ENCODE measurements around the gene STX3.
"Not testable (repeated sequence)": the region's sequence is repeated elsewhere in the genome, so short reads cannot be mapped to it uniquely, and the experiment has no call there.

The STX3 gene

DNA sequence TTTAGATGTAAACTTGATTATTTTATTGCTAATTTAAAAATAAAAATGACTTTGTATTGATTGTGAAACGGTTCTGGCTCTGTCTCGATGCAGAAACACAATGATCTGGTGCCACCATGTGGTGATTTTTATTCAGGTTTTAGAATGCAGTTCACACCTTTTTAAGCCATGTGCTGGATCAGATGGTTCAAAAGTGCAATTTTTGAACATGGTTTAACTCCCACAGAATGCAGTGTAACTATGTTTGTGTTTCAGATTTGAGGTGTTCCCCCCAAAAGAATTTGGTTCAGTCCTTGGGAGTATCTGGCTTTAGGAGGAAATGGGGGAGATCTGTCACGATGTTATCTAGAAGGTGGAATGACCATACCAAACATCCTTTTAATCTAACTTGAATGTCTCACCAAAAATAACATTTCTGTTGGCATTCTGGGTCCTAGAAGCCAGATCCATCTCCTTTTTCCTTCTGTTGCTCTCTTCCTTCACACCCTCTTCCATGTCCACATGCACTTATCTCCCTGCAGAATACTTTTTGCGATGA lies 47.5 kb downstream of the STX3 start:
- WGBS, 2 experiments: 76 to 79% methylated on average over 4 of the region's 4 CpGs
- Histone ChIP-seq H3K27me3 (ENCODE audit: control insufficient read depth, insufficient read depth, low read length, poor library complexity, severe bottlenecking) (no peaks in the 10 kb centered on the region), H3K4me3 (ENCODE audit: insufficient read depth, low read depth, low read length) (no peak overlapping the region), H3K9me3 (ENCODE audit: control insufficient read depth, low read length) (no peaks in the 10 kb centered on the region), H3K4me1 (ENCODE audit: control insufficient read depth, insufficient read depth, low read length) (peaks cover 3% of the 10 kb centered on the region), H3K27ac (ENCODE audit: insufficient read depth, low read depth, low read length, poor library complexity, severe bottlenecking) (no peak overlapping the region), H3K36me3 (ENCODE audit: control insufficient read depth, insufficient read depth, low read length) (peaks cover 15% of the 10 kb centered on the region)

DNA sequence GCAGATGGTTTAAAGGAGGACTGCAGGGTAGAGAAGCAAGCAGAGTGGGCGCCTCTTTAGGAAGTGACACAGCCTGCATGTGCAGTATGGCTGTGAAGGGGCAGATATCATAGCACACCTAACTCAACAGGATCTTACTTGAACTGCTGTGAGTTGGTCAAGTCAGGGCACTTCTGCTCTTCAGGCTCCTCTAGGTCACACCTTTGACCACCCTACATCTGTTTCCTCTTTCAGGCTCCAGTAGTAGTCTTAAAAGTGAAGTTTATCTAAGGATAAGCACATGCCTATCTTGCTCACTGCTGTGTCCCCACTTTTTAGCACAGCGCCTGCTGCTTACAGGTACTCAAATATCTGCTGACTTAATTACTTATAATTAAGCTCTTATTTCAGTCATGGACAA lies 48.9 kb downstream of the STX3 start:
- no peaks in the 10 kb centered on the region for H3K9me3 ChIP-seq (ENCODE audit: control insufficient read depth, low read length)
- H3K4me3 ChIP-seq (ENCODE audit: insufficient read depth, low read depth, low read length): no peak overlapping the region
- peaks cover 15% of the 10 kb centered on the region for H3K36me3 ChIP-seq (ENCODE audit: control insufficient read depth, insufficient read depth, low read length)
- H3K4me1 ChIP-seq (ENCODE audit: control insufficient read depth, insufficient read depth, low read length): peaks cover 3% of the 10 kb centered on the region
- H3K27ac ChIP-seq (ENCODE audit: insufficient read depth, low read depth, low read length, poor library complexity, severe bottlenecking): no peak overlapping the region
- no peaks in the 10 kb centered on the region for H3K27me3 ChIP-seq (ENCODE audit: control insufficient read depth, insufficient read depth, low read length, poor library complexity, severe bottlenecking)
- WGBS, 2 experiments: 91 to 98% methylated on average over 2 of the region's 2 CpGs

DNA sequence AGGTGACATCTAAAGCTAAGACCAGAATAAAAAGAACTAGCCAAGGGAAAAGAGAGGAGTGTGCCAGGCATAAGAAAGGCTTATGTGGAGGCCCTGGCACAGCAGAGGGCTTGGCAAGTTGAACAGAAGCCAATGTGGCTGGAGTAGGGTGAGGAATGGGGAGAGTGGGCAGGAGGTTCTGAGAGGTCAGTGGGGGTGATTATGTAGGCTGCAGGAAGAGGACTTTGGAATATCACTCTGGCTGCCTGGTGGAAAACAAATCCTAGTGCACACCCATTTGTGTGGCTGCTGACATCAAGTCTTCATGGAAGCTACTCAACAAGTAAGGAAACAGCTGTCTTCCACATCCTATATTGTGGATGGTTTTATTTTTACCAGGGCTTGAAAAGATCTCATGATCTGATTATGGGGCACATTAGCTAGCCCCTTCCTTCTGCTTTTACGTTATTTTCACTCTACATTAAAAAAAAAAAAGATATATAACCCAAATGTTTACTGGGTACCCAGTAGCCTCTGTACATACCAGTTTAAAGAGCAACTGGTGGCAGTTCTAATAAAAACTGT lies 52.0 kb downstream of the STX3 start:
- H3K27ac ChIP-seq (ENCODE audit: insufficient read depth, low read depth, low read length, poor library complexity, severe bottlenecking): no peak overlapping the region

DNA sequence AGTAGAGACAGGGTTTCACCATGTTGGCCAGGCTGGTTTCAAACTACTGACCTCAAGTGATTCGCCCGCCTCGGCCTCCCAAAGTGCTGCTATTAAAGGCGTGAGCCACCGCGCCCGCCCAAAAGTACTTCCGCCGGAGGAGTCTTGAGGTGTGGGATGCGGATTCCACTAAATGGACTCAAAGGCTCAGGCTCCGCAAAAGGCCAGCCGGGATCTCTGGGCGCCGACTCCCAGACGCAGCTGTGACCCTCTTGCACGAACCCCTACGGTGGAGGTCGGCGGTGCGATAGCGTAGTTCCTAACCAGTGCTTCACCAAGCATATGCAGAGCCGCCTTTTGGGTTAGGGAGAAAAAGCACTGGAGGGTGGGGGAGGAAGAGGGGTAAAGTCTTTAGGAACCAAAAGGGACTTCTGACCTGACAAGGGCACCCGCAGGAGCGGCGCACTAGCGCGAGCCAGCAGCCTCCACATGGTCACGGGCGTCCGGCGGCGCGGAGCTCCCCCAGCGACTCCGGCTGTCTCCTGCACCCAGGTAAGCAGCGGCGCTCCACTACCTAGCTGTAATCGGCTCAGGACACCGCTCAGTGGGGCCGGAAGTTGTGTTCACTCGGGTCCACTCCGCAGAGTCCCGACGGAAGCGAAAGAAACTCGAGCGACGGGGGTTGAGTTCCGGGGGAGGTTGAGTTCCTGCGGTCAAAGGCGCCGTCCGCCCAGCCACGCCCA lies 55.2 kb downstream of the STX3 start, which contains the start of gene MRPL16:
Gene MRPL16, minus strand, starts transcription at position 590 of the 722 bp plus-strand sequence. Its CDS starts 120 bp downstream, at position 470.
- WGBS, 2 experiments: 1% methylated on average over 54 of the region's 54 CpGs
- H3K4me3 ChIP-seq (ENCODE audit: insufficient read depth, low read depth, low read length): peak within 1 kb of the TSS; percentile 96
- peak within 1 kb of the TSS; percentile 36 for H3K27ac ChIP-seq (ENCODE audit: insufficient read depth, low read depth, low read length, poor library complexity, severe bottlenecking)

More for the DNA sequence above, 52.0 kb downstream of the STX3 start:
- Histone ChIP-seq H3K27me3 (ENCODE audit: control insufficient read depth, insufficient read depth, low read length, poor library complexity, severe bottlenecking) (no peaks in the 10 kb centered on the region), H3K9me3 (ENCODE audit: control insufficient read depth, low read length) (no peaks in the 10 kb centered on the region), H3K4me1 (ENCODE audit: control insufficient read depth, insufficient read depth, low read length) (peaks cover under 1% of the 10 kb centered on the region), H3K36me3 (ENCODE audit: control insufficient read depth, insufficient read depth, low read length) (peaks cover 15% of the 10 kb centered on the region), H3K4me3 (ENCODE audit: insufficient read depth, low read depth, low read length) (no peak overlapping the region)
- 86 to 100% methylated on average over 1 of the region's 1 CpG for WGBS, 2 experiments

DNA sequence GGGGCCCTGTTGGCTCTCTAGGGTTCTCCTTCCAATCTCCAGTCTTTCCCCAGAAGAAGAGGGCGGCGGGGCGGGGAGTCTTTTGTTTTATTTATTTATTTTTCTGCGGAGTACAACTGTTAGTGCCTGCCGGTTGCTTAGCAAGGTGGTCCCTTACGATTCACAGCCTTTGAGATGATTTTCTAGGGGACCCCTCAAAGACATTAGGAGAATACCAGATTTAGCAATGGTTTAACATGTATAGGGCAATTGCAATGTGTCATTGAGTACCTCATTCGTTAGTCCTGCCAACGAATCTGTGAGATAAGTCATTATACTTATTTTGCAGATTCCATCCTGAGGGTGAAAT lies 55.7 kb downstream of the STX3 start:
- 27 to 35% methylated on average over 8 of the region's 8 CpGs for WGBS, 2 experiments
- Histone ChIP-seq H3K4me1 (ENCODE audit: control insufficient read depth, insufficient read depth, low read length) (no peaks in the 10 kb centered on the region), H3K27me3 (ENCODE audit: control insufficient read depth, insufficient read depth, low read length, poor library complexity, severe bottlenecking) (no peaks in the 10 kb centered on the region), H3K4me3 (ENCODE audit: insufficient read depth, low read depth, low read length) (peak overlapping the region; percentile 96), H3K36me3 (ENCODE audit: control insufficient read depth, insufficient read depth, low read length) (peaks cover 15% of the 10 kb centered on the region), H3K9me3 (ENCODE audit: control insufficient read depth, low read length) (no peaks in the 10 kb centered on the region), H3K27ac (ENCODE audit: insufficient read depth, low read depth, low read length, poor library complexity, severe bottlenecking) (no peak overlapping the region)

More for the DNA sequence above, 55.2 kb downstream of the STX3 start, which contains the start of gene MRPL16:
- no peaks in the 10 kb centered on the region for H3K4me1 ChIP-seq (ENCODE audit: control insufficient read depth, insufficient read depth, low read length)
- H3K9me3 ChIP-seq (ENCODE audit: control insufficient read depth, low read length): no peaks in the 10 kb centered on the region
- no peaks in the 10 kb centered on the region for H3K27me3 ChIP-seq (ENCODE audit: control insufficient read depth, insufficient read depth, low read length, poor library complexity, severe bottlenecking)
- H3K36me3 ChIP-seq (ENCODE audit: control insufficient read depth, insufficient read depth, low read length): peaks cover 15% of the 10 kb centered on the region

DNA sequence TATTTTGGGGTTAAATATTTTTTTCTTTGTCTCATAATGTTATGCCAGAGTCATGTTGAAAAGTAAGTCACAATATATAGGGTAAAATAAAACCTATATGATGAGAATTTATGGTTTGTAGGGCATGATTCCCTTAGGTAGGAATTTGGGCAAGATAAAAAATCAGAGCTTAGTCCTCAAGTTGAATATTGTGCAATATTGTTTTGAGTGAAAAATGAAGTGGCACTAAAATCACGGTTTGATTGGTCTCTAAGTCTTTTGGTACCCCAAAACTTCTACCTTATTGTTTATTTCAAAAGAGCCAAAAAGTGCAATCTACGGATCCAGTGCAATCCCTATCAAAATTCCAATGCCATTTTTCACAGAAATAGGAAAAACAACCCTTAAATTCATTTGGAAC lies 57.0 kb downstream of the STX3 start:
- Histone ChIP-seq H3K27ac (ENCODE audit: insufficient read depth, low read depth, low read length, poor library complexity, severe bottlenecking) (no peak overlapping the region), H3K4me3 (ENCODE audit: insufficient read depth, low read depth, low read length) (no peak overlapping the region), H3K36me3 (ENCODE audit: control insufficient read depth, insufficient read depth, low read length) (peaks cover 4% of the 10 kb centered on the region), H3K4me1 (ENCODE audit: control insufficient read depth, insufficient read depth, low read length) (no peaks in the 10 kb centered on the region), H3K9me3 (ENCODE audit: control insufficient read depth, low read length) (no peaks in the 10 kb centered on the region), H3K27me3 (ENCODE audit: control insufficient read depth, insufficient read depth, low read length, poor library complexity, severe bottlenecking) (no peaks in the 10 kb centered on the region)
- WGBS, 2 experiments: 89 to 93% methylated on average over 2 of the region's 2 CpGs

DNA sequence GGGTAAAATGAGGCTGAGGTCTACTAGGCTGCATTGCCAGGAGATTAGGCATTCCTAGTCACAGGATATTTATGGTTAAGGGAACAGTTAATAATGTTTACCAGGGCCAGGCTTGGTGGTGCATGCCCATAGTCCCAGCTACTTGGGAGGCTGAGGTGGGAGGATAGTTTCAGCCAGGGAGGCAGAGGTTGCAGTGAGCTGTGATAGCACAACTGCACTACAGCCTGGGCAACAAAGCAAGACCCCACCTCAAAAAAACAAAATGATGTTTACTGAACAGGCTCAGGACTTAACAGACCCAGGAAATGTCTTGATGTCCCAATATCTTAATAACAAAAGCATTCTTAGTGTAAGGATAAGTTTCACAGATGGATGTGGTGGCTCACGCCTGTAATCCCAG lies 58.2 kb downstream of the STX3 start:
- Histone ChIP-seq H3K27ac (ENCODE audit: insufficient read depth, low read depth, low read length, poor library complexity, severe bottlenecking) (no peak overlapping the region), H3K9me3 (ENCODE audit: control insufficient read depth, low read length) (no peaks in the 10 kb centered on the region), H3K36me3 (ENCODE audit: control insufficient read depth, insufficient read depth, low read length) (no peaks in the 10 kb centered on the region), H3K4me3 (ENCODE audit: insufficient read depth, low read depth, low read length) (no peak overlapping the region), H3K4me1 (ENCODE audit: control insufficient read depth, insufficient read depth, low read length) (no peaks in the 10 kb centered on the region), H3K27me3 (ENCODE audit: control insufficient read depth, insufficient read depth, low read length, poor library complexity, severe bottlenecking) (no peaks in the 10 kb centered on the region)
- WGBS, 2 experiments: 78 to 87% methylated on average over 1 of the region's 1 CpG

DNA sequence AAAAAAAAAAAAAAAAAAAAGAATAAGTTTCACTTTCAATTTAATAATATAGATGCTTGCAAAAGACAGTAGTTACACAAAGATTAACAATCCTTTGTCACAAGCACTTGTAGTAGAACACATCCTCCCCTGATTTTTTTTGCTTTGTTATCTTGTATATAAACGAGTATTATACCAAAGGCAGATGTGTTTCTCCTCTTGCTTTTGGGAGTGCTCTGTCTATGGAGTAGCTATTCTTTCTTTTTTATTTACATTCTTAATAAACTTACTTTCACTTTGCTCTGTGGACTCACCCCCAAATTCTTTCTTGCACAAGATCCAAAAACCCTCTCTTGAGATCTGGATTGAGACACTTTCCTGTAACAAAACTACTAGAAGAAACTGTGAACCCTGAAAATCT lies 58.8 kb downstream of the STX3 start:
- Histone ChIP-seq H3K4me1 (ENCODE audit: control insufficient read depth, insufficient read depth, low read length) (no peaks in the 10 kb centered on the region), H3K27ac (ENCODE audit: insufficient read depth, low read depth, low read length, poor library complexity, severe bottlenecking) (no peak overlapping the region), H3K27me3 (ENCODE audit: control insufficient read depth, insufficient read depth, low read length, poor library complexity, severe bottlenecking) (no peaks in the 10 kb centered on the region), H3K4me3 (ENCODE audit: insufficient read depth, low read depth, low read length) (no peak overlapping the region), H3K36me3 (ENCODE audit: control insufficient read depth, insufficient read depth, low read length) (no peaks in the 10 kb centered on the region), H3K9me3 (ENCODE audit: control insufficient read depth, low read length) (no peaks in the 10 kb centered on the region)
- no CpG with 5 or more reads among the region's 1 CpG for WGBS, 2 experiments

DNA sequence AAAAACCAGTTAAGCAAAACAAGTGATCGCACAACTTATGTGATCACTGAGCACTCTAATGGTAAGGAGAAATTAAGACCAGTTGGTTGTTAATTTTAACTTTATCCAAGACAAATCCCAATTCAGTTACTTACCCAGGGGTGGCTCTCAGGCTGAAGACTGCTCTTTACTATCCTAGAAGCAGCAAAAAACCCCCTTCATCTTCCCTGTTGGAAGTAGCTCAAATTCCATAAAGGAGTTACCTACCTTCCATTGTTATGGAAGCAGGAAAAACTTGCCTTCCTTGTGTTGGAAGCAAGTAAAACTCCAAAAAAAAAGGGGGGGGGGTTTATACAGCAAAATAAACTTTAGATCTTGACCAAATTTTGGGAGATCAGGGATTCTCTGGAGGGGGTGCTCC lies 60.6 kb downstream of the STX3 start:
- Histone ChIP-seq H3K27ac (ENCODE audit: insufficient read depth, low read depth, low read length, poor library complexity, severe bottlenecking) (no peak overlapping the region), H3K27me3 (ENCODE audit: control insufficient read depth, insufficient read depth, low read length, poor library complexity, severe bottlenecking) (no peaks in the 10 kb centered on the region)
- 13 to 33% methylated on average over 1 of the region's 1 CpG for WGBS, 2 experiments

DNA sequence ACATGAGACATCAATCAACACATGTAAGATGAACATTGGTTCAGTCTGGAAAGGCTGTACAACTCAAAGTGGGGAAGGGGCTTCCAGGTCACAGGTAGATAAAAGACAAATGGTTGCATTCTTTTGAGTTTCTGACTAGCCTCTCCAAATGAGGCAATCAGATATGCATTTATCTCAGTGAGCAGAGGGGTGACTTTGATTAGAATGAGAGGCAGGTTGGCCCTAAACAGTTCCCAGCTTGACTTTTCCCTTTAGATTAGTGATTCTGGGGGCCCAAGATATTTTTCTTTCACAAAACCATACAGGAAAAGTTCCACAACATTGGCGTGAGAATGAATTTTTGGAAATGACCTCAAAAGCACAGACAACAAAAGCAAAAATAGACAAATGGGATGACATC lies 61.3 kb downstream of the STX3 start:
- H3K36me3 ChIP-seq (ENCODE audit: control insufficient read depth, insufficient read depth, low read length); H3K27ac ChIP-seq (ENCODE audit: insufficient read depth, low read depth, low read length, poor library complexity, severe bottlenecking); H3K4me1 ChIP-seq (ENCODE audit: control insufficient read depth, insufficient read depth, low read length); H3K27me3 ChIP-seq (ENCODE audit: control insufficient read depth, insufficient read depth, low read length, poor library complexity, severe bottlenecking); H3K9me3 ChIP-seq (ENCODE audit: control insufficient read depth, low read length); H3K4me3 ChIP-seq (ENCODE audit: insufficient read depth, low read depth, low read length): not testable (repeated sequence)
- 88 to 95% methylated on average over 1 of the region's 1 CpG for WGBS, 2 experiments

More for the DNA sequence above, 60.6 kb downstream of the STX3 start:
- Histone ChIP-seq H3K4me1 (ENCODE audit: control insufficient read depth, insufficient read depth, low read length) (no peaks in the 10 kb centered on the region), H3K36me3 (ENCODE audit: control insufficient read depth, insufficient read depth, low read length) (no peaks in the 10 kb centered on the region), H3K4me3 (ENCODE audit: insufficient read depth, low read depth, low read length) (no peak overlapping the region), H3K9me3 (ENCODE audit: control insufficient read depth, low read length) (no peaks in the 10 kb centered on the region)
